Small intestine (tissue), 7 donors: ENCODE data around the gene NYNRIN. TPM values are rescaled to one million over a fixed set of nuclear protein-coding genes. Genes with fewer than 3 reads are reported as not detected.
A peak's percentile ranks its signal among the peaks of the same experiment; 100 is the strongest.
"Not testable (repeated sequence)": the region's sequence is repeated elsewhere in the genome, so short reads cannot be mapped to it uniquely, and the experiment has no call there.

Experiments
- DNase-seq, 2 donors: peaks; one replicate each; pipeline versions ENCODE4 v3.0.0 to v3.0.0-alpha.2; 2013
- FAIRE-seq: peaks from 2 replicates; lab custom pipeline; 2012; peaks lifted over from hg19 to GRCh38; lab: Jason Lieb, UNC
- H3K27ac ChIP-seq, 3 donors: one replicate each; pipeline ENCODE4 v1.5.1; 2013; ENCODE audit warnings: low read length in 2 of 3, mild to moderate bottlenecking in 2 of 3, control low read depth in 1 of 3, inconsistent platforms in 1 of 3, low read depth in 1 of 3, moderate library complexity in 1 of 3
- H3K27me3 ChIP-seq, 3 donors: one replicate each; pipeline ENCODE4 v1.6.1; 2013; ENCODE audit warnings: low read length in 3 of 3, inconsistent platforms in 1 of 3; ENCODE audit not compliant: control insufficient read depth in 3 of 3, insufficient read depth in 3 of 3
- H3K36me3 ChIP-seq, 3 donors: one replicate each; pipeline ENCODE4 v1.6.1; 2013; ENCODE audit warnings: low read length in 3 of 3, inconsistent platforms in 1 of 3, low read depth in 1 of 3, mild to moderate bottlenecking in 1 of 3, moderate library complexity in 1 of 3; ENCODE audit not compliant: control insufficient read depth in 3 of 3, insufficient read depth in 2 of 3
- H3K4me1 ChIP-seq, 3 donors: one replicate each; pipeline ENCODE4 v1.6.1; 2013; ENCODE audit warnings: low read length in 2 of 3, inconsistent platforms in 1 of 3, low read depth in 1 of 3, mild to moderate bottlenecking in 1 of 3, moderate library complexity in 1 of 3; ENCODE audit not compliant: control insufficient read depth in 3 of 3, insufficient read depth in 2 of 3
- H3K4me3 ChIP-seq, 3 donors: one replicate each; pipeline ENCODE4 v1.5.1; 2013; ENCODE audit warnings: low read length in 3 of 3, control low read depth in 1 of 3, inconsistent platforms in 1 of 3, low read depth in 1 of 3, mild to moderate bottlenecking in 1 of 3, moderate library complexity in 1 of 3
- H3K9me3 ChIP-seq, 2 donors: one replicate each; pipeline ENCODE4 v1.6.1; 2013; ENCODE audit warnings: low read depth in 1 of 2, low read length in 1 of 2; ENCODE audit not compliant: control insufficient read depth in 2 of 2, insufficient read depth in 1 of 2
- WGBS, 3 donors: extraction: QIAGEN DNeasy Blood & Tissue Kit; methylation state at CpG; one replicate each; pipeline ENCODE4 v1.1.7; 2013; 5-methylcytosine and 5-hydroxymethylcytosine counted together
- polyA plus RNA-seq, 4 donors: library from polyadenylated mRNA; stranded (reverse) in 3 of 4; unstranded in 1 of 4; fragments of 200-250 nt in 3 of 4; fragments of 120-200 nt in 1 of 4; gene quantifications; one replicate each; pipeline versions ENCODE4 v1.2.1 to v1.2.3, GENCODE V29; 2013
- donor health status: healthy with polysubstance abuse.
- donor health status: control.
- donor health status: control.
- donor health status: Bipolar disorder and iron deficiency.
- donor health status: healthy.

Gene NYNRIN
- polyA plus RNA-seq, 4 donors, result 0.22 to 53.2 (median 3.9) TPM

DNA sequence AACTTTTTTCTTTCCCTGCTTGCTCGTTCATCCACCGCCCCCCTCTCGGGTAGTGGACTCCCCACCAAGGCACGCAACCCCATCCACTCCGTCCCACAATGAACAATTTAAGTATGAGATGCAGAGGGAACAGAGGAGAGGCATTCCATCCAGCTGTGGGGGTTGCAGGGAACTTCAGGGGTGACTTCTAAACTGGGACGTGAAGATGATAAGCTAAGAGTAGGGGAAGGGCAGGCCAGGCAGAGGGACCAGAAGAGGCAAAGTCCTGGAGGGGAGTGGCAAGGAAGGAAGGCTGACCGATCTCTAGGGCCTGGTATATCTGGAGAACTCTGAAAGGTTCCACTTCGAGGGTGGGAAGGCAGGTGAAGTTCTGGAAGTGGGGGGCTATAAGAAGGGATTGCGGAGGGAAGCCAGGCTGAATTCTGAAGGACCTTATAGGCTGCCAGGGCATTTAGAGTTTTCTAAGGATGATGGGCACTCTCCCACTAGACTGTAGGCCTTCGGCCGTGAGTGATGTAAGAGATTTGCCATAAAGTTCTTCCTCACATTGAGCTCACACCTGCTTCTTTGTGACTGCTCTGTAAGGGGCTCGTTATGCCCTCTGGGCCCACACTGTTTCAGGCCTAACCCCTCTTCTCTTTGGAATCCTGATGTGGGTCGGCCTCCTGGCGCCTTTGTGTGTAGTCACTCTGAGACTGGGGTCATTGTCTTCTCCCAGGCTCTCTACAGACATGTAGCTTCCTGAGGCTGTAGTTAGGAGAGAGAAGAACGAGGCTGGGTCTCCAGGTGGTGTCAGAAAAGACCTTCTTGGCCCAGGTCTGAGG lies 18.7 kb upstream of the NYNRIN start:
- FAIRE-seq (no peak), DNase-seq (peak in 1 of 2 donors; percentile 54)
- peaks cover 0 to 12% (median 0%) of the 10 kb centered on the region in 3 donors for H3K36me3 ChIP-seq
- H3K27ac ChIP-seq, result no peak overlapping the region
- WGBS, 3 donors, result 69 to 75% (median 72%) methylated on average over 15 of the region's 15 CpGs
- no peaks in the 10 kb centered on the region for H3K9me3 ChIP-seq
- no peaks in the 10 kb centered on the region for H3K27me3 ChIP-seq
- peaks cover 0 to 44% (median 0%) of the 10 kb centered on the region in 3 donors for H3K4me1 ChIP-seq
- no peak overlapping the region for H3K4me3 ChIP-seq

DNA sequence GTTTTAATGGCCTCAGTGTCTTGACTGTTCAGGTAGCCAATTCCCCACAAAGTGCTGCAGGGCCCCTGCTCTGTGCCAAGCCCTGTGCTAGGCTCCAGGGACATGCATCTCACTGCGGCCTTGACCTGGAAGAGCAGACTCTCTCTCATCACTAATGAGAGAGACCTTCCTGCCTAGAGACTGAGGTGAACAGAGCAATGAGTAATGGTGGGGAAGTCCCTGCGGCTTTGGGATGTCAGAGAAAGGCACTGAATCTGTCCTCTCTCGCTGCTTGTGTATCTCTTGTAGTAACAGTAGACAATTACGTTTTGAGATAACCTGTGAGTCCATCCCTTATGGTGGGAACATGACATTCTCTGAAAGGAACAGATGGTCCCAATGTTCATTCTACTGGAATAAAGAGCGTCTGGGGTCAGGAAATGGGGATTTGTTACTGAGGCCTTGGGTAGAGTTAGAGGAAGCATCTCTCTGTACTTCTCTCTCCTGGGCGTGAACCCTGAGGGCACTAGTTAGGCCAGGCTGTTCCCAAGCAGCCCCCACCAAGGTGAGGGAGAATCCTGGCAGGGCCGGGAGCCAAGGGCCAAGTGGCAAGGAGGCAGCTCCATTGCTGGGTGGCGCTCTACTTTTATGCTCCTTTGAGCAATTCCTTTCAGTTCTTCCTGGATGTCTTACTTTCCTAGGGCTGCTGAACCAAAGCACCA lies 17.3 kb upstream of the NYNRIN start:
- Histone ChIP-seq H3K4me1 (peaks cover 0 to 34% (median 0%) of the 10 kb centered on the region in 3 donors), H3K4me3 (no peak overlapping the region), H3K27ac (no peak overlapping the region), H3K9me3 (no peaks in the 10 kb centered on the region), H3K27me3 (no peaks in the 10 kb centered on the region), H3K36me3 (peaks cover 0 to 7% (median 0%) of the 10 kb centered on the region in 3 donors)
- WGBS, 3 donors, result 86 to 90% (median 90%) methylated on average over 8 of the region's 8 CpGs
- FAIRE-seq (no peak), DNase-seq (no peak)

DNA sequence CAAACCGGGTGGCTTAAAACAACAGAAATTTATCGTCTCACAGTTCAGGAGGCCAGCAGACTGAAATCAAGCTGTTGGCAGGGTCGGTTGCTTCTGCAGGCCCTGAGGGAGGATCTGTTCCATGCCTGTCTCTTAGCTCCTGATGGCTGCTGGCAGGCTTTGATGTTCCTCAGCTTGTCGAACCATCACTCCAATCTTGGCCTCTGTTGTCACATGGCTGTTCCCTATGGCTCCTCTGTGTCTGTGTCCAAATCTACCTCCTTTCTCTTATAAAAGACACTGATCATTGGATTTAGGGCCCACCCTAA lies 16.8 kb upstream of the NYNRIN start:
- Histone ChIP-seq H3K36me3 (peaks cover 0 to 5% (median 0%) of the 10 kb centered on the region in 3 donors), H3K4me3 (no peak overlapping the region), H3K27me3 (no peaks in the 10 kb centered on the region), H3K27ac (no peak overlapping the region), H3K4me1 (peaks cover 0 to 31% (median 0%) of the 10 kb centered on the region in 3 donors), H3K9me3 (no peaks in the 10 kb centered on the region)
- DNase-seq, result no peak
- no peak for FAIRE-seq
- 77 to 92% (median 87%) methylated on average over 4 of the region's 4 CpGs for WGBS, 3 donors

DNA sequence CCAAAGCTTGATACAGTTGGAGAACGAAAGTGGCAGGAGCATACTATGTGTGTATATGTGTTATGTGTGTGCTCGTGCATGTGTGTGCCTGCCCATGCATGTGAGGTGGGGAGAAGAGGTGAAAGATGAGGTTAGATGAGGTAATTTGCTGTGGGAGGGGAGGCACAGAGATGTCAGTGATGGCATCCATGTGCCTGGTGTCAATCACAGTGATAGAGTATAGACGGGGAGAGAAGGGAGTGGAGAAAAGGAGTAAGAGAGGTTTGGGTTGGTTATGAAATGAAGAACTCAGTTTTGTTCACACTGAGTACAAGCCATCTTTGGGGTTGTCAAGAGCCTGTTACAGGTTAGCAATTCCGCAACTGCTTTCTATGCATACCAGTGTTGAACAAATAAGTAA lies 14.6 kb upstream of the NYNRIN start:
- WGBS, 3 donors, result 91 to 92% (median 91%) methylated on average over 4 of the region's 4 CpGs

DNA sequence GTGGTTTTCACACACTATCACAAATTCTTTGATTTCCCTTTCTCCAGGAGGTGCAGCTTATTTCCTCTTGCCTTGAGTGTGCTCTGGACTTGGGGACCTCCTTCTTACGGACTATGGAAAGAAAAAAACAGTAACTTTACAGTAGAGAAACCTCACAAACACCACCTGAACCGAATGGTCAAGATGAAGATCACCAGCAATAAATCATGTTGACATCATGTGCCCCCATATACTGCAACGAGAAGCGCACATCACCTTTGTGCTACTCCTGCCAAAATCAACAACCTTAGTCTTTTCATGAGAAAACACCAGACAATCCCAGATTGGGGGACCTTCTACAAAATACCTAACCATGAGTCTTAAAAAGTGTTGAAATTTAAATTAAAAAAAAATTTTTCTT lies 13.3 kb upstream of the NYNRIN start:
- Histone ChIP-seq H3K36me3 (peaks cover 0 to 2% (median 0%) of the 10 kb centered on the region in 3 donors), H3K4me3 (no peak overlapping the region), H3K27ac (no peak overlapping the region), H3K27me3 (no peaks in the 10 kb centered on the region), H3K9me3 (no peaks in the 10 kb centered on the region), H3K4me1 (peaks cover 0 to 30% (median 0%) of the 10 kb centered on the region in 3 donors)
- DNase-seq (no peak), FAIRE-seq (no peak)
- WGBS, 3 donors, result 67 to 79% (median 75%) methylated on average over 4 of the region's 4 CpGs

More for the DNA sequence above, 14.6 kb upstream of the NYNRIN start:
- H3K4me1 ChIP-seq, result peaks cover 0 to 29% (median 0%) of the 10 kb centered on the region in 3 donors
- no peak overlapping the region for H3K4me3 ChIP-seq
- H3K9me3 ChIP-seq, result no peaks in the 10 kb centered on the region
- DNase-seq (no peak), FAIRE-seq (no peak)
- H3K36me3 ChIP-seq, result peaks cover 0 to 2% (median 0%) of the 10 kb centered on the region in 3 donors
- H3K27me3 ChIP-seq, result no peaks in the 10 kb centered on the region
- H3K27ac ChIP-seq, result no peak overlapping the region

DNA sequence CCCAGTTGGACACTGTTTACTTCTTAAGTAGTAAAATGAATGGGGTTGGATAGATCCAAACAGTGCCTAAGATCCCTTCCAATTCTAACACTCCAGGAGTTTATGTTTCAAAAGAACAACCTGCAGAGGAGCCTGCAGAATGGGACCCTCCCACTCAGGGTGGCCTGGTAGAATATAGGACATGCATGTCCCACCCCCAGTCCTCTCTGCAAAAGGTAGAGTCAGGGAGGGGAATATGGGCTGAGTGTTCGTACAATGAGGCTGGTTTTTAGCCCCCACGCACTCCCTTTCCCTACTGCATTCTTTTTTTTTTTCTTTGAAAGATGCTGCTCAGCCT lies 11.8 kb upstream of the NYNRIN start:
- H3K9me3 ChIP-seq, result peaks cover 0 to 6% of the 10 kb centered on the region in 2 donors
- peak overlapping the region in 1 of 3 donors; percentile 55 for H3K27ac ChIP-seq
- H3K27me3 ChIP-seq, result no peaks in the 10 kb centered on the region
- FAIRE-seq (no peak), DNase-seq (no peak)
- H3K4me1 ChIP-seq, result peaks cover 0 to 34% (median 0%) of the 10 kb centered on the region in 3 donors
- no peak overlapping the region for H3K4me3 ChIP-seq
- WGBS, 3 donors, result 43 to 75% (median 60%) methylated on average over 2 of the region's 2 CpGs
- peaks cover 0 to under 1% (median 0%) of the 10 kb centered on the region in 3 donors for H3K36me3 ChIP-seq

DNA sequence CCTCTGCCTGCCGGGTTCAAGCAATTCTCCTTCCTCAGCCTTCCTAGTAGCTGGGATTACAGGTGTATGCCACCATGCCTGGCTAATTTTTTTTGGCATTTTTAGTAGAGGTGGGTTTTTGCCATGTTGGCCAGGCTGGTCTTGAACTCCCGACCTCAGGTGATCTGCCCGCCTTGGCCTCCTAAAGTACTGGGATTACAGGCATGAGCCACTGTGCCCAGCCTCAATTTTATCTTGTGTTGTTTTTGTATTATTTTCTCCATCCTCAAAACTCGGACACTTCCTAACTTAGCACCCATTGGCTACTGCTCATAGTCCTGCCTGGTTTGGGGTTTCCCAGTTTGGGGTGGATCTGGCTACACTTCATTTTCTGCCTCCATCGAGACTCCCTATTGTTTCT lies 11.2 kb upstream of the NYNRIN start:
- not testable (repeated sequence) for FAIRE-seq, DNase-seq

DNA sequence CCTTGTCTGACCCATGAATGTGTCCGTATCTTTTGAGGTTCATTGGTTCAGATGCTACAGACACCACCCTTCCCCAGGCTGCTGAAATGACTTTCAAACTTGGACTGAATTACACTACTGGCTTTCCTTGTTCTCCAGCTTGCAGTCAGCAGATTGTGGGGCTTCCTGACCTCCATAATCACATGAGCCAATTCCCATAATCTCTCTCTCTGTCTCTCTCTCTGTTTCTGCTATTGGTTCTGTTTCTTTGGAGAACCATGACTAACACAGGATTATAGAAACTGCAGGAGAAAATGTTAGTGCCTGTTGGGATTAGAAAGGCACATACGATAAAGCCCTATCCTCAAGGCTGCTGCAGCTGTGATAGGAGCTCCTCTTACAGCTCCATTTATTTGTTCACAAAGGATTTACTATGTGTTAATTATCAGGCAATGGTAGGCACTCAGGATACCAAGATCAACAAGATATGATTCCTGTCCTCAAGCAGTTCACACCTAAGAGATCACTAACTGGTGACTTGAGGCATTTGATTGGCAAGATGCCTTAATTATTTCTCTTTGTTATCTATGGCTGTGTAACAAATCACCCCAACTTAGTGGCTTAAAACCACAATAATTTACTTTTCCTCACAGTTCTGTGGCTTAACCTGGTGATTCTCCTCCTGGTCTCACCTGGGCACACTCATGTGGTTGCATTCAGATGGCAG lies 10.2 kb upstream of the NYNRIN start:
- 39 to 65% (median 59%) methylated on average over 2 of the region's 2 CpGs for WGBS, 3 donors
- H3K4me1 ChIP-seq, result peaks cover 0 to 42% (median 0%) of the 10 kb centered on the region in 3 donors
- no peak overlapping the region for H3K4me3 ChIP-seq
- FAIRE-seq (no peak), DNase-seq (peak in 1 of 2 donors; percentile 60)
- H3K27ac ChIP-seq, result peak overlapping the region in 1 of 3 donors; percentile 91
- H3K9me3 ChIP-seq, result peaks cover 0 to 6% of the 10 kb centered on the region in 2 donors
- H3K36me3 ChIP-seq, result no peaks in the 10 kb centered on the region
- no peaks in the 10 kb centered on the region for H3K27me3 ChIP-seq

More for the DNA sequence above, 11.2 kb upstream of the NYNRIN start:
- not testable (repeated sequence) for H3K36me3 ChIP-seq, H3K27me3 ChIP-seq, H3K9me3 ChIP-seq, H3K4me3 ChIP-seq
- peak overlapping the region in 1 of 3 donors; percentile 91 for H3K27ac ChIP-seq
- WGBS, 3 donors, result 81 to 91% (median 88%) methylated on average over 5 of the region's 5 CpGs
- peaks cover 0 to 38% (median 0%) of the 10 kb centered on the region in 3 donors for H3K4me1 ChIP-seq
